GM12872 (cell line): Measurements from ENCODE around the gene YWHAQ.

Experiments
- TF ChIP-seq, protein P1 (sequence below): IDR thresholded peaks from 3 replicates; pipeline ENCODE4 v1.5.1; 2011; ENCODE audit warnings: low read depth, mild to moderate bottlenecking, low read length, moderate library complexity; ENCODE audit not compliant: insufficient read depth

Gene YWHAQ

GRCh38 chr2:9629222-9630116 lies 1.3 kb downstream of the YWHAQ start:
- TF ChIP-seq, protein P1, sequence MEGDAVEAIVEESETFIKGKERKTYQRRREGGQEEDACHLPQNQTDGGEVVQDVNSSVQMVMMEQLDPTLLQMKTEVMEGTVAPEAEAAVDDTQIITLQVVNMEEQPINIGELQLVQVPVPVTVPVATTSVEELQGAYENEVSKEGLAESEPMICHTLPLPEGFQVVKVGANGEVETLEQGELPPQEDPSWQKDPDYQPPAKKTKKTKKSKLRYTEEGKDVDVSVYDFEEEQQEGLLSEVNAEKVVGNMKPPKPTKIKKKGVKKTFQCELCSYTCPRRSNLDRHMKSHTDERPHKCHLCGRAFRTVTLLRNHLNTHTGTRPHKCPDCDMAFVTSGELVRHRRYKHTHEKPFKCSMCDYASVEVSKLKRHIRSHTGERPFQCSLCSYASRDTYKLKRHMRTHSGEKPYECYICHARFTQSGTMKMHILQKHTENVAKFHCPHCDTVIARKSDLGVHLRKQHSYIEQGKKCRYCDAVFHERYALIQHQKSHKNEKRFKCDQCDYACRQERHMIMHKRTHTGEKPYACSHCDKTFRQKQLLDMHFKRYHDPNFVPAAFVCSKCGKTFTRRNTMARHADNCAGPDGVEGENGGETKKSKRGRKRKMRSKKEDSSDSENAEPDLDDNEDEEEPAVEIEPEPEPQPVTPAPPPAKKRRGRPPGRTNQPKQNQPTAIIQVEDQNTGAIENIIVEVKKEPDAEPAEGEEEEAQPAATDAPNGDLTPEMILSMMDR: no peak

- TF ChIP-seq, protein P1: no peak
Measured at GRCh38 chr2:9627310-9627709, 3.5 kb downstream of the YWHAQ start.

- TF ChIP-seq, protein P1: no peak
Measured at GRCh38 chr2:9623151-9623550, 7.6 kb downstream of the YWHAQ start.

DNA sequence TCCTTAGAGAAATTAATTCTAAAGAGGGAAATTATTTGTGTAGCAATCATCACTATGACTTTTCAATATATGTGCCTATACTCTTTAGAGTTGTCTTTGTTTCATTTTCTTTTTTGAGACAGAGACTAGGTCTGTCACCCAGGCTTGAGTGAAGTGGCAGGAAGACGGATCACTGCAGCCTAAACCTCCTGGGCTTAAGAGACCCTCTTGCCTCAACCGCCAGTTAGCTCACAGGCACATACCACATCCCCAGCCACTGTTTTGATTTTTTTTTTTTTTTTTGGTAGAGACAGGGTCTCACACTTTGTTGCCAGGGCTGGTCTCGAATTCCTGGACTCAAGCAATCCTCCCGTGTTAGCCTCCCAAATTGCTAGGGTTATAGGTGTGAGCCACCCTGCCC lies 12.4 kb downstream of the YWHAQ start:
- TF ChIP-seq, protein P1: no peak

DNA sequence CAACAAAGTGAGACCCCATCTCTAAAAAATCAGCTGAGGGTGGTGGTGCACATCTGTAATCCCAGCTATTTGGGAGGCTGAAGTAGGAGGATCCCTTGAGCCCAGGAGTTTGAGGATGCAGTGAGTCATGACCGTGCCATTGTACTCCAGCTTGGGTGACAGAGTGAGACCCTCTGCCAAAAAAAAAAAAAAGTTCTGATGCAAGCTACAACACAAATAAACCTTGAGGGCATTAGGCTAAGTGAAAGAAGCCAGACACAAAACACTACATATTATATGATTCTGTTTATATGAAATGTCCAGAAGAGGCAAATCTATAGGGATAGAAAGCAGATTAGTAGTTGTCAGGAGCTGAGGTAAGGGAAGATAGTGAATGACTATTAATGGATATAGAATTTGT lies 13.0 kb downstream of the YWHAQ start:
- TF ChIP-seq, protein P1: no peak

- TF ChIP-seq, protein P1: no peak
Measured at GRCh38 chr2:9617296-9617695, 13.5 kb downstream of the YWHAQ start.

DNA sequence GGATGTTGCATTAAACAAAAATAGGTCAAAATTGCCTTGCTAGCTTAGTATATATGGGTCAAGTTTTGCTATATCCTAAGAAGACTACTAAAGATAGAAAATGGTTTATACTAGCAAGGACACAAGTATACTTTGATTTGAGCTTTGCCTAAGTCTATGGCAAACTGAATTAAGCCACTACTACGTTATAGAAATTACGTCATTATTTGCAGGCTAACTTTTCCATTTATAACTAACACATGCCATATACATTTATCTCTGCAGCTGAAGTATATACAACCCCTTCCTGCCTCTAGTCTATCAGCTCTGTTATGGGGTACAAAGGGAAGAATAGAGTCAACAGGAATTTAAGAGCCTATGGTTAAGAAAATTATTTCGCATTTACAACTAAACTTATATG lies 16.2 kb downstream of the YWHAQ start:
- TF ChIP-seq, protein P1: no peak
